Skin of body (tissue), 2 donors: Measurements from ENCODE around the gene OR13J1. TPM values are rescaled to one million over a fixed set of nuclear protein-coding genes. Genes with fewer than 3 reads are reported as not detected.
A peak's percentile ranks its signal among the peaks of the same experiment; 100 is the strongest.
"Not testable (repeated sequence)": the region's sequence is repeated elsewhere in the genome, so short reads cannot be mapped to it uniquely, and the experiment has no call there.

Experiments
- DNase-seq: peaks from one replicate; lab custom pipeline; 2025; lab: John Stamatoyannopoulos, UW
- total RNA-seq: library from RNA; depleted of rRNA; stranded (reverse); fragments of >200 nt; gene quantifications from one replicate; pipeline ENCODE4 v1.2.3, GENCODE V29; 2014

OR13J1 gene
- total RNA-seq, 1 donor from 2014 or later, result not detected

DNA sequence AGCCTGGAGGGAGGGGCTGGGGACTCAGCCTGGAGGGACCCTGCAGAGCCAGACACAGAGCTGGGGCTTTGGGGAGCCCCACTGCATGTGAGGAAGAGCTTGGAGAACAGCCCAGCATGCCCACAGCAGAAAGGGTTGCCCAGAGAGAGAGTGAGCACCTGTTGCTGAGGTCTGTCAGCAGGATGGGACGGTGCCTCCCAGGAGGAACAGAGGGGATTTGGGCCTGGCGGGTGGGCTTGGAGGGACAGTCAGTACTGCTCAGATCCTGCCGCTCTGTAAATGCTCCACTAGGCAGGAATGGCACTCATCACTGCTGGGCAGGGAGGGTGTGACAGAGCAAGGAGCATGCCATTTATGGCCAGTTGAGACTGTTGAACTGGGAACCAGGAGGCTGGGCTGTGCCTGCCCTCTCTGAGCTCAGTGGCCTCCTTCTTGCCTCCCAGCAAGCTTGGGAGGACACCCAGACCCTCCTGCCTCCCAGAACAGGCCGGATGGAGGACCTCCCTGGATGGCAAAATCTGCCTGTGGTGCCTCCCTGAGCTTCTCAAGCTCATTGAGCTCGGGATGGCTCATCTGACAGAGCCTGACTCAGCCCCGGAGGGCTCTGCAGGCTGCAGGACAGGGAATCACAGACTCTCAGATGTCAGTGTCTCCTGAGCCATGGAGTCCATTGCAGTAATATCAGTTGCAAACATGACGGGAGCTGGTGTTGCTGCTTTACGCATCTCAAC, 35.0 kb upstream of the OR13J1 start:
- DNase-seq, result no peak

DNA sequence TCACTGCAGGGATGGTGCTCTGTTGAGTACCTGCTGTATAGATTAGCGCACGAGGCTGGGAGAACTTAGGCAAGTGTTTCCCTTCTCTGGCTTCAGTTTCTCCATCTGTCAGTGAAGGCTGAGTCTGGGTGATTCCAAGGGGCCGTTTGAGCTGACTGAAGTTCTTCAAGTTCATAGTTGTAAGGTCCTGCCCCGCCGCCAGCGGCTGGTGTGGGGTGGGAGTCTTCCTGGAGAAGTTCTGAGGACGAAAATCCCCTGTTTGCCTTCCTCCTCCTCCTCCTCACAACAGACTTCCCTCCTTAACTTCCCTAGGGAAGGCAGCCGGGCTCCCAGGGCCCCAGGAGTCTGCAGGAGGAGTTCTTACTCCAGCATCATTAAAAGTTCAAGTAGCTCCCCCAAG, 34.1 kb upstream of the OR13J1 start:
- DNase-seq, result no peak

DNA sequence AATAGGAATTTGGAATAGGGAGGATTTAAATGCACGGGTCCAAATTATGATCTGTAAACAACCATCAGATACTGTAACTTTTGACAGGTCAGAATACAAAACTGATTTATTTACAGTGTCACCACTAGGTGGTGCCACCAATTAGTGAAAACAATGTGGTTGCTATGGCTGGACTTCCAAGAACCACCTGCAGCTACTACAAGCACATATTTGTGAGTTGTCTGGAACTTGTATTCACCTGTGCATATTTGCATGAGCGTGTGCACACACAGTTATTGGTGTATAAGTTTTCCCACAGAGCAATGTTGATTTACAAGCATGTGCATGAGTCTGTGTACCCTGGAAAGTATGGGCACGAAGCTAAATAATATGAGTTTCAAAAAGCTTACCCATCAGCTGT, 32.8 kb upstream of the OR13J1 start:
- peak; percentile 57 for DNase-seq

DNA sequence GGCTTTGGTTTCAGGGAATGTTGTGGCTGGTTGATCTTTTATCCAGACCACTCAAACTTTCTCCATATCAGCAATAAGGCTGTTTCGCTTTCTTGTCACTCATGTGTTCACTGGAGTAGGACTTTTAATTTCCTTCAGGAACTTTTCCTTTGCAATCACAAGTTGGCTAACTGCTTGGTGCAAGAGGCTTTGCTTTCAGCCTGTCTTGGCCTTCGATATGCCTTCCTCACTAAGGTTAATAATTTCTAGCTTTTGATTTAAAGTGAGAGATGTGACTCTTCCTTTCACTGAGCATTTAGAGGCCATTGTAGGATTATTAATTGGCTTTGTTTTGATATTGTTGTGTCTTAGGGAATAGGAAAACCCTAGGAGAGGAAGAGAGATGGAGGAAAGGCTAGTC, 28.8 kb upstream of the OR13J1 start:
- DNase-seq, result no peak

DNA sequence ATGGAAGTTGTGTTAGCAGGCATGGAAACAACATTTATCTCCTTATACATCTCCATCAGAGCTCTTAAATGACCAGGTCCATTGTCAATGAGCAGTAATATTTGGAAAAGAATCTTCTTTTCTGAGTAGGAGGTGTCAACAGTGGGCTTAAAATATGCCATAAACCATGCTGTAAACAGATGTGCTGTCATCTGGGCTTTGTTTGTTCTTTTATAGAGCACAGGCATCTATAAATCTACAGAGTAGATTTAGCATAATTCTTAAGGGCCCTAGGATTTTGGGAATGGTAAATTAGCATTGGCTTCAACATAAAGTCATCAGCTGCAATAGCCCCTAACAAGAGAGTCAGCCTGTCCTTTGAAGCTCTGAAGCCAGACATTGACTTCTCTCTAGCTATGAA, 28.1 kb upstream of the OR13J1 start:
- no peak for DNase-seq

DNA sequence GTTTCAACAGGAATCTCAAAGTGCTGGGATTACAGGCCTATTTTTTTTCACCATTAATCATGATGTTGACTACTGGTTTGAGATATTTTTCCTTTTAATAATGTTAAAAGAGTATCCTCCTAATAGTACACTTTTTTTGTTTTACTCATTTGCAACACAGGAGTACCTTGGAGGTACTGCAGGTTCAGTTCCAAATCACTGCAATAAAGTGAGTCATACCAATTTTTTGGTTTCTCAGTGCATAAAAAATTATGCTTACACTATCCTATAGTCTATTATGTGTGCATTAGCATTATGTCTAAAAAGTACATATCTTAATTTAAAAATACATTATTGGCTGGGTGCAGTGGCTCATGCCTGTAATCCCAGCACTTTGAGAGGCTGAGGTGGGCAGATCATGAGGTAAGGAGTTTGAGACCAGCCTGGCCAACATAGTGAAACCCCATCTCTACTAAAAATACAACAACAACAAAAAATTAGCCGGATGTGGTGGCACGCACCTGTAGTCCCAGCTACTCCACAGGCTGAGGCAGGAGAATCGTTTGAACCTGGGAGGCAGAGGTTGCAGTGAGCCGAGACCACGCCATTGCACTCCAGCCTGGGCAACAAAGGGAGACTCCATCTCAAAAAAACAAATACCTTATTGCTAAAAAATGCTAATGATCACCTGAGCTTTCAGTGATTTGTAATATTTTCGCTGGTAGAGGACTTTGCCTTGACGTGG, 27.3 kb upstream of the OR13J1 start:
- not testable (repeated sequence) for DNase-seq

DNA sequence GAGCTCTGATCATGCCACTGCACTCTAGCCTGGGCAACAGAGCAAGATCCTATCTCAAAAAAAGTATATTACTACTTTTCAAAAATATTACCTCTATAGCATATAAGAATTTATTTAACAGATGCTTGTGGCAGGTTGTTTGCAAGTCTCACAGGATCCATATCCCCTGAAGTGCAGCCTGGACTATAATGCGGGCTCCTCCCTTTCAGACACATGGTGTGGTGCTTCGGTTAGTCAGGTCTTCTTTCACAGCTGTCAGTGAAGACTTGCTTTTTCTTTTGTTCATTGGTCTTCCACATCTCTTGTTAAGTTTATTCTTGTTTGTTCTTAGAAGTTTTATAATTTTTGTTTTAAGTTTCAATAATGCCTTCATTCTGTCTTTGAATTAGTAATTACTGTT, 26.4 kb upstream of the OR13J1 start:
- no peak for DNase-seq

DNA sequence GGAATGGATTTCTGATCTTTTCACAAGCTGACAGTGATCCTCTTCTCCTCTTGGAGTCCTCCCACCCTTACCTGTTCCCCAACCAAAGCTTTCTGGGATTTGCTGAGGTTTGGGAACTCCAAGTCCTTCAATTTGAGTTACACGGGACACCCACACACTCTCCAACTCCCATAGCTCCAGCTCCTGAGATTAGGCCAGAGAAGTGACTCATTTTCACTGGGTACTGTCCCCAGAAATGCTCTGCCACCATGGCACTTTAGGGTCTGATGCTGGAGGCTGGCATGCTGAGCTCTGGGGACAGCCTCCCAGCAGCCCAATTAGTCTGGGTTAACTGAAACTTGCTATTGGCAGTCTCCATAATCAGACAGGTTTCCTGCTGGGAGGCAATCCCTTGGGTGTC, 21.9 kb upstream of the OR13J1 start:
- no peak for DNase-seq

DNA sequence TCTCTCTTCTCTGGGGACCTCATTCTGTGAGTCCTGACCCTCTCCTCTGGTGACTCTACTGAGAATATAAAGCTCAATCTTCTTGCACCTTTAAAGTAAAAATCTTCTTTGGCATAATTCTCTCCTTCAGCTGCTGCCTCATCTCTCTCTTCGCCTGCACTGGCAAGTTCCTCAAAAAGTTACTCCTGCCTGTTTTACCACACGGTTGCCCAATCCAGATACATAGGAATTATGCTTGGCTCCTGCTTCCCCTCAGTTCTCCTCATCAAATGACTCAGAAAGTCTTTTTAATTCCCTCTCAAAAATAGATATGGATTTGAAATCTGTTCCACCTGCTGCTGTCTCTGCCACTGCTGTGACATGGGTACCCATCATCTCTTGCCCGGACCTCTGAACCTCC, 21.4 kb upstream of the OR13J1 start:
- DNase-seq, result no peak

DNA sequence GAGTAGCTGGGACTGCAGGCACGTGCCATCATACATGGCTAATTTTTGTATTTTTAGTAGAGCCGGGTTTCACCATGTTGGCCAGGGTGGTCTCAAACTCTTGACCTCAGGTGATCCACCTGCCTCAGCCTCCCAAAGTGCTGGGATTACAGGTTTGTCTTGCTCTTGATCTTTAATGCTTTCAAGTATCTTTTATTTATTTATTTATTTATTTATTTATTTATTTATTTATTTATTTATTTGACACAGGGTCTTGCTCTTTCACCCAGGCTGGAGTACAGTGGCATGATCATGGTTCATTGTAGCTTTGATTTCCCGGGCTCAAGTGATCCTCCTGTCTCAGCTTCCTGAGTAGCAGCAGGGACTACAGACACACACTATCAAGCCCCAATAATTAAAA, 14.7 kb upstream of the OR13J1 start:
- DNase-seq, result not testable (repeated sequence)

DNA sequence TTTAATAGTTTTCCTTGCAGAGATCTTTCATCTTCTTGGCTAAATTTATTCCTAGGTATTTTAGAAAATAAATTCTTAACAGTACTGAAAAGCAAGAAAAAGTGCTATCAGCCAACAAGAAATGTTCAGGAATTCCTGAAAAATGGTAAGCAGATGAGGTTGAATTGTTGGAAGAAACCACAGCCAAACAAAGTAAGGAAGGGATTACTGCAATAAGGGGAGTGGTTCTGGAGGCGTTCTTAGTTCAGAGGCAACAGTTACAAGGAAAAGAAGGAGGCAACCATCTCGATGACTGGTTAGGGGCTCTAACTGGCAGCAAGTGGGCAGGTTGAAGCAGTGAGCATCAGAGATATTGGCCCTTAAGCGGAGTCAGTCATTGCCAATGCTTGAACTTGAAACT, 12.8 kb upstream of the OR13J1 start:
- peak; percentile 50 for DNase-seq

DNA sequence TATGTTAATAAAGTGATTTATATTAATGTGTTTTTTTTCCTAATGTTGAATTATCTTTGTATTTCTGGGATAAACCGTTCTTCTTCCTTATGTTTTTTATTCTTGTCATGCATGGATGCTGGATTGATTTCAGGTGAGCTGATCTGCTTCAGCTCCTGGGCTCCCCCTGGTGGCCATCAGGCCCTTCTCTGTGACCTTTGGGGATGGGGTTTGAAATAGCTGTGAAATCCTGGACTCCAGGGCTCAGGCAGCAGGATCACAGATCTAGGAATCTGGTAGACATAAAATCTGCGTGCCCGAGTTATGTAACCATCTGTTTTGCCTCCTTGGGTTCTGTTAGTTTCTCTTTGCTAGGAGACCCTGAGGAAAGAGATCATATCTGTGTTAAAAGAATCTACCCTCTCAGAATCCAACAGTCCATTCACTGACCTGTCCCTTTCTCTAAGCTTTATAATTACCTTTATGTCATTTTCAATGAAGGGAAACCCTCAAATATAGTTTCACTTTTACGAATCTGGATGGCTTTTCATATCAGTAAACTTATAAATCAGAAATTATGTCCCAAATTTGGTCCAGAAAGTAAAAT, 12.2 kb upstream of the OR13J1 start:
- DNase-seq, result peak; percentile 89

DNA sequence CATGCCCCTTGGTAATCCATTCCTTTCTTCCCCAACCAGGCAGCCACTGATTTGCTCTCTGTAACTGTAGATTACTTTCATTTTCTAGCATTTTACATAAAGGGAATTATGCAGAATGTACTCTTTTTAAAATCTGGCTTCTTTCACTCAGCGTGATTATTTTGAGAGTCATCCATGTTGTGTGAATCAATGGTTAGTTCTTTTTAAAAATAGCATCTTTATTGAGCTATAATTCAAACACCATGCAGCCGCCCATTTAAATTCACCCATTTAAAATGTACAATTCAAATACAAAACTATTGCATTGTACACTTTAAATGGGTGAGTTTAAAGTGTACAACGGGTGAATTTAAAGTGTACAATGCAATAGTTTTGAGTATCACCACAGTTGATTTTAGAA, 2.3 kb upstream of the OR13J1 start:
- DNase-seq, result no peak

DNA sequence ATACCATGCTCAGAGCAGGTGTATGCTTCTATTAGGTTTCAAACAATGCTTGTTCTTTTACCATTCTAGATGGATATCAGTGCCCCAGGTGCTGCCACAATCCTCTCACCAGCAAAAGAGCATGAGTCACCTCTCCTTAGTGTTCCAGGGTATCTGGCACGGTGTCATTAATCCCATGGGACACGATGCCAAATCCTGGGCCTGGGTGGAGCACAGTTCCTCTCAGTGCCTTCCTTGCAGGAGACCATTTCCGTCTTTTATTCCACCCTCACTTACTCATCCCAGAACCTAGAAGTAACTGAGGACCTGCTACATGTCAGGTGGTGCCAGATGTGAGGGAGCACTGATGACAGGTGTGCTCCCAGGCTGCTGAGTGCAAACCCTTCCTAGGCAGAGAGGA, 1.3 kb upstream of the OR13J1 start:
- no peak for DNase-seq

DNA sequence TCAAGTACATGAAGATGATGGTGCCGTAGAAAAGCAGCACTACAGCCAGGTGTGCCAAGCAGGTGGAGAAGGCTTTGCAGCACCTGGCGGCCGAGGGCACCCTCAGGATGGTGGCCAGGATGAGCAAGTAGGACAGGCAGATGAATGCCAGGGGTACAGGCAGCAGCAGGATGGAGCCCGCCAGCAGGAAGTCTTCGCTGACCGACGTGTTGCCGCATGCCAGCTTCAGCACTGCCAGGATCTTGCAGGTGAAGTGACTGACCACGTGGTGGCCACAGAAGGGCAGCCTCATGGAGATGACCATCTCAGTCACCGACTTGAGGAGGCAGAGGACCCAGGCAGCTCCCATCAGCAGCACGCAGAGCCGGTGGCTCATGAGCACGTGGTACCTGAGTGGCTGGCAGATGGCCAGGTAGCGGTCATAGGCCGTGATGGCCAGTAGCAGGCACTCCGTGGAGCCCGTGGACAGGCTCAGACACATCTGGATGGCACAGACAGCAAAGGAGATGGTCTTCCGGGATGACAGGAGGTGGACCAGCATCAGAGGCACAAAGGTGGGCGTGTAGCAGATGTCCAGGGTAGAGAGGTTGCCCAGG, 482 bp downstream of the OR13J1 start:
- DNase-seq, result no peak

DNA sequence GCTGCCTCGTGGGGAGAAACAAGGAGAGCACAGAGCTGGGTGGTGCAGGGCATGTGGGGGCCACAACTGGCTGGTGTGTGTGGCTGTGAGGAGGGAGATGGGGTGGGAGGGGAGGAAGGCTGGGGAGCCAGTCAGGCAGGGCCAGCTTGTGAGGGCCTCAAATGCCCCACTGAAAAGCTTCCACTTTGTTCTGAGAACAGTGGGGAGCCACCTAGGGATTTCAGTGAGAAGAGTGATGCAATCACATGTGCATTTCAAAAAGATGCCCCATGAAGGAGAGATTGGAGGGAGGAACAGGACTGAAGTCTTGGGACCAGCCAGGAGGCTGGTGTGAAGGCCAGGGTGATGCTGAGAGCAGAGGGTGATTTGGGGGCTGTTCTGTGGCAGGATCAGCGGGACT, 1.3 kb downstream of the OR13J1 start:
- DNase-seq, result no peak

DNA sequence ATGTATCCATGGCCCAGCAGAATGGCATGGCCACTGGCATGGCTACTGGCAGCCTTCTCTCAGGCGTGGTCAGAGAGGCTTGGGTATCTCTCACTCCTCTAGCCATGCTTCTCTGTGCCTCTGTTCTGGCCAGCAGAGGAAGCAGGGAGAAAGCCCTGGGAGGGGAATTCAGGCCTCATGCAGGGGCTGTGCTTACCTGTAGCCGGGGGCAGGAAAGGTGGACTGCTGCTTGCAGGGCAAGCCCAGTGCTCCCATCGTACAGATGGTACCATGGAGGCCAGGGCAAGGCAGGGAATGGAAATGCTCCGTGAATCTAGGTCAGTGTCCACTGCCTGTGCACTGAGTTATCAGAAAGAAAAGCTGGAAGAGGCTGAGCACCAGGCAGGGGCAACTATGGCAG, 2.7 kb downstream of the OR13J1 start:
- DNase-seq, result no peak

DNA sequence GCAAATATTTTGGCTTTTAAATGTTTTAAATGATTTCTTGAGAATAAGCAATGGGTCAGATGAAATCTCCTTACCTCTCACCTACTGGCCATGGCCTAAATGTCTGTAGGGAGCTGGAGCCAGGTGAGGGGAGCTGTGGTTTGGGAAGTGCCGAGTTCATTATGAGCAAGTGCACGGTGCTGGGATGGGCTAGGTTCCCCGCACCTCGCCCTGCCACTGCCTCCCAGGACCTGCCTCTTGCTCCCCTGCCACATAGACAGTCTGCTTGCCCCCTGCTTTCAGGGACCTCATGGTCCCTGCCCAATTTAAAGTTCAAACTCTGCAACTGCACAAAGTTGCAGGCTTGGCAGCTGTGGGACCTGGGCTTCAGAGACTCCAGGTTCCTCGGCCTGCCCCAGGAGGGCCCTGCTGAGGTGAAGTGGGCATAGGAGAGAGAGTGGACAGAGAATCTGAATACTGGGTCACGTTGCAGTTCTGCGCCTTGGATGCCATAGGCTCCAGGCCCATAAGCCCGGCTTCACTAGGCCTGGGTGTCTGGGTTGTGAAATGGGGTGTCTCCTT, 5.4 kb downstream of the OR13J1 start:
- DNase-seq, result no peak

DNA sequence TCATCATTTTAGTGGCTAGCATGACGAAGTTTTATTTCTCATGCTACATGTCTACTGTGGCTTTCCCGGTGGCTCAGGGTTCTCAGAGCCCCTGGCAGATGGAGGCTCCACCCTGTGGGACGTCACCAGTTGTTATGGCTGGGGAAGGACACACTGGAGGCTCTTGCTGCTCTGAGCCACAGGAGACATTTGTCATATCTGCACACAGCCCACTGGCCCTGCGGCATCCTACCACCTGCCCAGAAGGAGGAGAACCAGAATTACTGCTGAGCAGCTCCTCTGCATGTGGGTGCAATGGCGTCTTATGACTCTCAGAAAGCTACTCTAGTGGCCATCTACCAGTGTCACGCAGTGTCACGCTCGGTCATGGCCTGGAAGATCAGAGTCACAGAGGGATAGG, 6.6 kb downstream of the OR13J1 start:
- DNase-seq, result no peak

DNA sequence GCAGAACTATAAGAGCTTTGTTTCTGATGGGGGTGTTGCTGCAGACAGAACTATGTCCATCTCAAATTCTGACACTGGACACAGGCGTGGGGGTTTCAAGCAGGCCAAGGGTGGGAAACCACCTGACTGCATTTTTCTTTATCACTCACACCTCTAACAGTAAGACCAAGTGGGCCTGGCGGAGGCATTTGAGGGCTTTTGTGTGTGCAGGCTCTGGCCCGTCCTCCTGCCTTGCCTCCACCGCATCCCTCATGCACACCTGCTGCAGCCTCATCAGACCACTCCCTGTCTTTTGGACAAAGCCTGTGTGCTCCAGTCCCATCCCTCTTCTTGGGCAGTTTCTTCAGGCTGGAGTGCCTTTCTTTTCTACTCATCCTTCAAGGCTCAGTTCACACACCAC, 7.9 kb downstream of the OR13J1 start:
- no peak for DNase-seq

DNA sequence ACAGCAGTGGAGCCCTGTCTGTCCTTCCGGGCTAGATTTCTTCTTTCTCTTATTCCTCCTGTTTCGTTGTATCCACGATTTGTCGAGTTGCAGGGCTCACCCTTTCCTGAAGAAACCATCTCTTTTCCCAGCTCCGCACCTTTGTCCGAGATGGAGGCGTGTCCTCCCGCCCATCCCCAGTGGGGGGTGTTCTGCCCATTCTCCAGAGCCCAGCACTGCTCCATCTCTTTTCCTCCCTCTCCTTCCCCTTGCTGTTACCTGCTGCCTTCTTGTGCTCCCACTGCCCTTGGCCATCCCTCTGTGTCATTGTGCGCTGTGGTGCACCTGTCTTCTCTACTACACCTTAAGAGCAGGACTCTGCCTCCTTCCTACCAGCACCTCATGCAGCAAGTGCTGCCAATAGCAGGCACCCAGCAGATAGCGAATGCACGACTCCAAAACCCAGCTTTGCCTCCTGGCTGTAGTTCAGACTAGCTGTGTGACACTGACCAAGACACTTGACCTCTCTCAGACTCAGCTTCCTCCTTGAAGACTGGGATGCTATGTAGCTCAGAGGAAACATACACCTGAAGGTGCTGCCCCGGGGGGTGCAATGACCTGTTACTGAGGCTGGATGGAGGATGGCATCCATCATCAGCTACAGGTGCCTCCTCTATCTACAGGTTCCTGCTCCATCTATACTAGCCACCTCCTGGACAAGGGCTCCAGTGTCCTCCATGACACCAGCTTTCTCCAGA, 8.9 kb downstream of the OR13J1 start:
- no peak for DNase-seq

DNA sequence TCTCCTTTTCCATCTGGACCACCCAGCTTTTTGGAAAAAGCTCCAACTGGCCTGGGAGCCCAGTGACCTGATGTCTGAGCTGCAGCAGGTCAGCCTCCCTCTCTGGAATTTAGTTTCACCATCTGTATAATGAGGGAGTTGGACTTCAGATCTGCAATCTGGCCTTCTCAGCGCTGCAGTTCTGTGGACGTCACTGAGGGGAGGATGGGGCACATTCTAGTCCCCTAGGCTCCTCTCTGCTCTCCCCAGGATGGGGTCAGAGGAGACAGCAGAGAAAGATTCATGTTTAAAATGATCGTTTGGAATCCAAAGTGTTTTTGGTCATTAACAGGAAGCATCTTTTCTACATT, 10.2 kb downstream of the OR13J1 start:
- DNase-seq, result no peak
